Calu3 (cell line): ENCODE data around the gene CABP1. TPM values are rescaled to one million over a fixed set of nuclear protein-coding genes. Genes with fewer than 3 reads are reported as not detected.

ENCODE experiments used
- BruUV-seq: library from RNA; stranded (reverse); fragments of 400-500 nt; replicated peaks from 2 replicates; lab custom pipeline; 2021; lab: Mats Ljungman, UMichigan
- CTCF ChIA-PET: fragments of 300-600 bp; sonication (Branson Sonifier 250); formaldehyde crosslinking; loops from one replicate; lab custom pipeline; 2022; ENCODE audit warnings: antibody characterized with exemption; lab: Charles Lee
- DNase-seq: peaks from one replicate; pipeline ENCODE4 v3.0.0; 2022
- H3K27ac Mint-ChIP-seq: one replicate; pipeline ENCODE4 v1.8.0; 2022; ENCODE audit warnings: mixed read lengths; ENCODE audit not compliant: unreplicated experiment
- H3K27me3 Mint-ChIP-seq: one replicate; pipeline ENCODE4 v1.8.0; 2022; ENCODE audit warnings: mixed read lengths; ENCODE audit not compliant: unreplicated experiment
- H3K36me3 Mint-ChIP-seq: one replicate; pipeline ENCODE4 v1.8.0; 2022; ENCODE audit warnings: mild to moderate bottlenecking, moderate library complexity, mixed read lengths; ENCODE audit not compliant: insufficient read depth, unreplicated experiment
- H3K4me1 Mint-ChIP-seq: one replicate; pipeline ENCODE4 v1.8.0; 2022; ENCODE audit warnings: mild to moderate bottlenecking, low read depth, mixed read lengths; ENCODE audit not compliant: unreplicated experiment
- H3K4me3 Mint-ChIP-seq: one replicate; pipeline ENCODE4 v1.8.0; 2022; ENCODE audit warnings: mild to moderate bottlenecking, low read depth, moderate library complexity, mixed read lengths; ENCODE audit not compliant: unreplicated experiment
- H3K9me3 Mint-ChIP-seq: one replicate; pipeline ENCODE4 v1.8.0; 2022; ENCODE audit warnings: low read depth, mixed read lengths; ENCODE audit not compliant: unreplicated experiment
- intact Hi-C: fragments of 100-400 bp; cut with micrococcal nuclease; formaldehyde crosslinking; loops from one replicate; pipeline ENCODE4 v1.10.0; 2022; ENCODE audit not compliant: unreplicated experiment
- total RNA-seq: library from RNA; stranded (reverse); gene quantifications from 2 replicates; pipeline ENCODE4 v1.2.3, GENCODE V29; 2022
- TF ChIP-seq, protein P1 (sequence below): fragments of 200-600 bp; IDR thresholded peaks from one replicate; pipeline ENCODE4 v1.8.0; 2022; ENCODE audit warnings: antibody characterized with exemption; ENCODE audit not compliant: unreplicated experiment

The CABP1 gene
- total RNA-seq, 1 experiment from 2014 or later, result 0.14 TPM

DNA sequence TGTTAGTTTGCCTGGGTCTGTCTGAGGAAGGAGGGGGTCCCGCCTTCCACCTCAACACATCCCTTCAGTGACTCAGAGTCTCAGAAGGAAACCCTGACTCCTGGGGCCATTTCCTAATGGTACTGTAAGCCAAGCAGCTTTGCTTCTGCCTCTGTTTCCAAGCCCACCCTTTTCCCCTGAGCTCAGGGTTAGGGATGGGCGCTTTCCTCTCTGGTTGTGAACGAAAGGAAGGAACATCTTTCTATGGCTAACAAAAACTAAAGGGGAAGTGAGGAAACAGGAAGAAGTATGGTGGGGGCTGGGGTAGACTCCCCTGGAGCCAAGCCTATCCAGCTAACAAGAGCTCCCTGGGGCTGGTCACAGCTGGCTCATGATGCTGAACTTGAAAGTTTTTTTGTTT is 58.2 kb downstream of the CABP1 start:
- BruUV-seq, result no TSS peak
- intact Hi-C loops, result no loop called here
- Mint-ChIP-seq H3K27ac (no peak overlapping the region), H3K36me3 (peaks cover 63% of the 10 kb centered on the region), H3K4me3 (no peak overlapping the region), H3K9me3 (no peaks in the 10 kb centered on the region), H3K4me1 (no peaks in the 10 kb centered on the region), H3K27me3 (no peaks in the 10 kb centered on the region)
- TF ChIP-seq, protein P1, sequence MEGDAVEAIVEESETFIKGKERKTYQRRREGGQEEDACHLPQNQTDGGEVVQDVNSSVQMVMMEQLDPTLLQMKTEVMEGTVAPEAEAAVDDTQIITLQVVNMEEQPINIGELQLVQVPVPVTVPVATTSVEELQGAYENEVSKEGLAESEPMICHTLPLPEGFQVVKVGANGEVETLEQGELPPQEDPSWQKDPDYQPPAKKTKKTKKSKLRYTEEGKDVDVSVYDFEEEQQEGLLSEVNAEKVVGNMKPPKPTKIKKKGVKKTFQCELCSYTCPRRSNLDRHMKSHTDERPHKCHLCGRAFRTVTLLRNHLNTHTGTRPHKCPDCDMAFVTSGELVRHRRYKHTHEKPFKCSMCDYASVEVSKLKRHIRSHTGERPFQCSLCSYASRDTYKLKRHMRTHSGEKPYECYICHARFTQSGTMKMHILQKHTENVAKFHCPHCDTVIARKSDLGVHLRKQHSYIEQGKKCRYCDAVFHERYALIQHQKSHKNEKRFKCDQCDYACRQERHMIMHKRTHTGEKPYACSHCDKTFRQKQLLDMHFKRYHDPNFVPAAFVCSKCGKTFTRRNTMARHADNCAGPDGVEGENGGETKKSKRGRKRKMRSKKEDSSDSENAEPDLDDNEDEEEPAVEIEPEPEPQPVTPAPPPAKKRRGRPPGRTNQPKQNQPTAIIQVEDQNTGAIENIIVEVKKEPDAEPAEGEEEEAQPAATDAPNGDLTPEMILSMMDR, result no peak
- DNase-seq, result no peak
- CTCF ChIA-PET, result interaction anchor here (1.9 kb wide), 1 partner anchor 9 kb away, joined by 4 read pairs; no protein-coding TSS in a partner anchor

DNA sequence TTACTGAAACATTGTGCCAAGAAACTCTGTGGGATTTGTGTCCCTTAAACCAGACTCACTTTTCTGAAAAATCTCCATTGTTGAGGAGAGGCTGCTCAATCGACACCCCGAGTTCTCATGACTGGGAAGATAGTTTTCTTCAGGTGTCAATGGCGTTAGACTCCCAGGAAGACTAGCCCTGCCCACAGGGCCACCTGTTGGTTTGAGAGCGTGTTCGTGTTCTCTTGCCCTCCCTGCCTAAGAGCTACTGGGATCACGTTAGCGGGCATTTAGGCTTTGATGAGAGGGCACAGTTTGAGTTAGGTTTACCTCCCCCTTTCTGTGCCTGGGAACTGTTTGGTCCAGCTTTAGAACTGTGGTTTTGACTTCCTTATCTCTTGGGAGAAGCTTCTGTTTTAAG is 59.1 kb downstream of the CABP1 start:
- no peaks in the 10 kb centered on the region for H3K27me3 Mint-ChIP-seq
- no peaks in the 10 kb centered on the region for H3K4me1 Mint-ChIP-seq
- no peak overlapping the region for H3K4me3 Mint-ChIP-seq
- CTCF ChIA-PET, result interaction anchor here (0.6 to 1.9 kb wide), 2 partner anchors 10 to 29 kb away, joined by 4 read pairs; no protein-coding TSS in a partner anchor
- H3K36me3 Mint-ChIP-seq, result peaks cover 60% of the 10 kb centered on the region
- TF ChIP-seq, protein P1, result no peak
- no TSS peak for BruUV-seq
- H3K27ac Mint-ChIP-seq, result no peak overlapping the region
- DNase-seq, result no peak
- intact Hi-C loops, result no loop called here
- no peaks in the 10 kb centered on the region for H3K9me3 Mint-ChIP-seq

DNA sequence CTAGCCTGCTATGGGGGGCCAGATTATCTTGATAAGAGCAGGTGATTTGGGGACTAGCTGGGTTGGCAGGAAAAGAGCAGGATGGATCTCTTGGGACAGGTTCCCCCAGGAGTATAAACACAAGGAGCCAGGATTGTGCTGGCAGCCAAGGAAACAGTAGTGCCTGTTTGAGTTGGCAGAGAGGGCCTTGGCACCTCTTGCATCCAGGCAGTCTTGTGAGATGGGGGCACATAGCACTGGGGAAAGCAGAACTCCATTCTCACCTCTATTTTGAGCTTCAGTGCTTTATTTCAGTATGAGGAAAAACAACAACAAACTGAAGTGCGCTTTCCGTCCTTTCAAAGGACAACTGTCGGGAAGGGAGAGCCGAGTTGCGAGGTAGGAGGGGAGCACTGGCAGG is 60.5 kb downstream of the CABP1 start:
- no peaks in the 10 kb centered on the region for H3K27me3 Mint-ChIP-seq
- no peaks in the 10 kb centered on the region for H3K9me3 Mint-ChIP-seq
- no peak overlapping the region for H3K27ac Mint-ChIP-seq
- no peaks in the 10 kb centered on the region for H3K4me1 Mint-ChIP-seq
- no TSS peak for BruUV-seq
- H3K36me3 Mint-ChIP-seq, result peaks cover 60% of the 10 kb centered on the region
- intact Hi-C loops, result no loop called here
- no peak overlapping the region for H3K4me3 Mint-ChIP-seq
- TF ChIP-seq, protein P1, result no peak
- DNase-seq, result no peak
- CTCF ChIA-PET, result no interaction called here

DNA sequence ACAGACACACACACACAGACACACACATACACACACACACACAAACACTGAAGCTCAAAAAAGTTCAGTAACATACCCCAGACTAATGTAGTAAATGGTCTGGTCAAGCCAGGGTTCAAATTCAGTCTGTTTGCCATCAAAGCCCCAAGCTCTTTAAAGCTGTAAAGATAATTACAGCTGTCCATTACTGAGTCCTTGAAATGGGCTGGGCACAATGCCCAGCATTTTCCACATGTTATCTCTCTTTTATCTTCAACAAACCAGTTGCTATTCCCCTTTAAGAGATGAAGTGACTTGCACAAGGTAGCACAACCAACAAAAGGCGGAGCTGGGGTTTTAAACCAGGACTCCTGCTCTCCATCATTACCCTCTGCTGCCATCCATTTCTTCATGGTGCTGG is 62.2 kb downstream of the CABP1 start:
- TF ChIP-seq, protein P1, result no peak
- CTCF ChIA-PET, result no interaction called here
- no TSS peak for BruUV-seq

More for the DNA sequence above, 62.2 kb downstream of the CABP1 start:
- Mint-ChIP-seq H3K36me3 (peaks cover 54% of the 10 kb centered on the region), H3K27ac (no peak overlapping the region), H3K4me3 (no peak overlapping the region), H3K4me1 (no peaks in the 10 kb centered on the region), H3K27me3 (no peaks in the 10 kb centered on the region), H3K9me3 (no peaks in the 10 kb centered on the region)
- intact Hi-C loops, result no loop called here
- DNase-seq, result no peak
